ENCODE results near the gene SDK1.
"Not testable (repeated sequence)": the region's sequence is repeated elsewhere in the genome, so short reads cannot be mapped to it uniquely, and the experiment has no call there.

SDK1 gene

GRCh38 chr7:4073052-4073451 is 772.0 kb downstream of the SDK1 start:
- no peak for DNase-seq (ENCODE audit: low read depth)

GRCh38 chr7:4073750-4074149 is 772.7 kb downstream of the SDK1 start:
- DNase-seq (ENCODE audit: low read depth) = no peak

- DNase-seq (ENCODE audit: low read depth) = no peak
These were observed 773.4 kb downstream of the SDK1 start for GRCh38 chr7:4074407-4074806.

- DNase-seq (ENCODE audit: low read depth) = no peak
These were observed 773.9 kb downstream of the SDK1 start for GRCh38 chr7:4074994-4075393.

GRCh38 chr7:4076701-4077294 is 775.7 kb downstream of the SDK1 start:
- no peak for DNase-seq (ENCODE audit: low read depth)

- no peak for DNase-seq (ENCODE audit: low read depth)
These were observed 776.9 kb downstream of the SDK1 start for GRCh38 chr7:4077980-4078379.

GRCh38 chr7:4078580-4078979 is 777.5 kb downstream of the SDK1 start:
- no peak for DNase-seq (ENCODE audit: low read depth)

GRCh38 chr7:4079366-4079765 is 778.3 kb downstream of the SDK1 start:
- no peak for DNase-seq (ENCODE audit: low read depth)

GRCh38 chr7:4079956-4080355 is 778.9 kb downstream of the SDK1 start:
- no peak for DNase-seq (ENCODE audit: low read depth)

GRCh38 chr7:4080954-4081353 is 779.9 kb downstream of the SDK1 start:
- no peak for DNase-seq (ENCODE audit: low read depth)

GRCh38 chr7:4083513-4083912 is 782.5 kb downstream of the SDK1 start:
- no peak for DNase-seq (ENCODE audit: low read depth)

GRCh38 chr7:4084271-4084670 is 783.2 kb downstream of the SDK1 start:
- DNase-seq (ENCODE audit: low read depth) = no peak

- DNase-seq (ENCODE audit: low read depth) = no peak
These were observed 785.1 kb downstream of the SDK1 start for GRCh38 chr7:4085937-4086691.

GRCh38 chr7:4086723-4087122 is 785.7 kb downstream of the SDK1 start:
- no peak for DNase-seq (ENCODE audit: low read depth)

- peak; percentile 23 for DNase-seq (ENCODE audit: low read depth)
These were observed 790.7 kb downstream of the SDK1 start for GRCh38 chr7:4091767-4092166.

GRCh38 chr7:4093035-4093434 is 792.0 kb downstream of the SDK1 start:
- DNase-seq (ENCODE audit: low read depth) = no peak

GRCh38 chr7:4093483-4093882 is 792.4 kb downstream of the SDK1 start:
- no peak for DNase-seq (ENCODE audit: low read depth)

- DNase-seq (ENCODE audit: low read depth) = not testable (repeated sequence)
These were observed 793.1 kb downstream of the SDK1 start for GRCh38 chr7:4094158-4094557.

GRCh38 chr7:4097001-4097609 is 796.1 kb downstream of the SDK1 start:
- DNase-seq (ENCODE audit: low read depth) = no peak

GRCh38 chr7:4098169-4098568 is 797.1 kb downstream of the SDK1 start:
- DNase-seq (ENCODE audit: low read depth) = no peak

GRCh38 chr7:4099651-4100050 is 798.6 kb downstream of the SDK1 start:
- no peak for DNase-seq (ENCODE audit: low read depth)

GRCh38 chr7:4100148-4100547 is 799.1 kb downstream of the SDK1 start:
- no peak for DNase-seq (ENCODE audit: low read depth)

- DNase-seq (ENCODE audit: low read depth) = no peak
These were observed 799.6 kb downstream of the SDK1 start for GRCh38 chr7:4100691-4101090.
